Spleen (tissue), 11 donors: Measurements from ENCODE around the gene KCNK4. TPM values are rescaled to one million over a fixed set of nuclear protein-coding genes. Genes with fewer than 3 reads are reported as not detected.
A peak's percentile ranks its signal among the peaks of the same experiment; 100 is the strongest.

Experiments used
- DNase-seq: peaks from one replicate; pipeline ENCODE4 v3.0.0-alpha.2; 2020
- H3K27ac ChIP-seq, 8 donors: fragments of 200-600 bp; sonication (generic) in 7 of 8; 1 replicate in 4 of 8; 2 replicates in 4 of 8; pipeline versions ENCODE4 v1.5.0 to v1.8.0; 2016 to 2021; ENCODE audit warnings: inconsistent platforms in 4 of 8, mild to moderate bottlenecking in 4 of 8, moderate library complexity in 1 of 8
- H3K27me3 ChIP-seq, 7 donors: fragments of 200-600 bp; sonication (generic) in 6 of 7; replicated peaks in 1 of 7; 1 replicate in 4 of 7; 2 replicates in 3 of 7; pipeline versions ENCODE4 v1.5.0 to v1.8.0; 2016 to 2021; ENCODE audit warnings: inconsistent platforms in 3 of 7, mild to moderate bottlenecking in 1 of 7
- H3K36me3 ChIP-seq, 6 donors: fragments of 200-600 bp; sonication (generic) in 5 of 6; 1 replicate in 4 of 6; 2 replicates in 2 of 6; pipeline versions ENCODE4 v1.5.0 to v1.8.0; 2016 to 2021; ENCODE audit warnings: inconsistent platforms in 2 of 6
- H3K4me1 ChIP-seq, 6 donors: fragments of 200-600 bp; sonication (generic) in 5 of 6; 1 replicate in 3 of 6; 2 replicates in 3 of 6; pipeline versions ENCODE4 v1.5.0 to v1.8.0; 2016 to 2021; ENCODE audit warnings: inconsistent platforms in 3 of 6
- H3K4me3 ChIP-seq, 8 donors: fragments of 200-600 bp; sonication (generic) in 7 of 8; 1 replicate in 4 of 8; 2 replicates in 4 of 8; pipeline versions ENCODE4 v1.5.0 to v1.8.0; 2016 to 2021; ENCODE audit warnings: inconsistent platforms in 4 of 8, mild to moderate bottlenecking in 4 of 8, moderate library complexity in 2 of 8
- H3K9me3 ChIP-seq, 8 donors: fragments of 200-600 bp; sonication (generic) in 7 of 8; 1 replicate in 4 of 8; 2 replicates in 4 of 8; pipeline versions ENCODE4 v1.5.0 to v1.8.0; 2016 to 2021; ENCODE audit warnings: inconsistent platforms in 4 of 8
- CTCF ChIP-seq, 11 experiments: fragments of 200-600 bp in 7 of 11; fragments of 450-650 bp in 4 of 11; sonication (generic) in 4 of 11; IDR thresholded peaks in 8 of 11; conservative IDR thresholded peaks in 3 of 11; 1 replicate in 7 of 11; 2 replicates in 4 of 11; pipeline versions ENCODE4 v1.4.0 to v1.8.0; 2016 to 2021; ENCODE audit warnings: antibody characterized with exemption in 11 of 11, inconsistent platforms in 4 of 11, mild to moderate bottlenecking in 1 of 11
- POLR2A ChIP-seq, 3 donors: fragments of 450-650 bp; IDR thresholded peaks; one replicate each; pipeline ENCODE4 v1.5.1; 2017; ENCODE audit warnings: antibody characterized with exemption in 3 of 3, mild to moderate bottlenecking in 1 of 3
- POLR2AphosphoS5 ChIP-seq, 3 donors: sonication (generic); formaldehyde crosslinking; IDR thresholded peaks; one replicate each; pipeline ENCODE4 v1.5.1; 2017; ENCODE audit warnings: antibody characterized with exemption in 3 of 3
- WGBS, 5 donors: extraction: QIAGEN DNeasy Blood & Tissue Kit in 3 of 5; methylation state at CpG; one replicate each; pipeline versions ENCODE4 v1.1.5 to v1.1.7; 2013 to 2018; 5-methylcytosine and 5-hydroxymethylcytosine counted together
- intact Hi-C: fragments of 100-400 bp; cut with DNase I; formaldehyde crosslinking; loops from one replicate; pipeline ENCODE4 v1.15.0; 2023; ENCODE audit warnings: low total_unique reads
- polyA plus RNA-seq, 3 donors: library from polyadenylated mRNA; stranded (reverse); fragments of 200-250 nt; gene quantifications; one replicate each; pipeline ENCODE4 v1.2.1, GENCODE V29; 2013
- total RNA-seq, 7 donors: library from RNA; depleted of rRNA in 3 of 7; stranded (reverse); fragments of >200 nt in 3 of 7; fragmentation: NEBNext Ultra II Directional in 4 of 7; extraction: Animal tissue kit (Norgen Biotek cat#: 25700) in 4 of 7; gene quantifications; one replicate each; pipeline versions ENCODE4 v1.1.0 to v1.2.1, GENCODE V29; 2016 to 2021
- donor health status: healthy with polysubstance abuse.
- donor health status: DM: no; HTN: no; CAD: no; lungs with moderate emphysema.
- donor health status: DM: no; HTN: no; CAD: no.
- donor health status: Bipolar disorder and iron deficiency.
- donor health status: healthy.
- donor health status: DM: no; HTN: no; CAD: no.
- donor health status: DM: yes; HTN: yes; CAD: no.

Gene KCNK4
- total and polyA plus RNA-seq, 10 donors: 0.06 to 0.77 (median 0.35) TPM; not detected in 5

- no peak for DNase-seq
- Histone ChIP-seq H3K9me3 (no peaks in the 10 kb centered on the region), H3K4me1 (peaks cover 3 to 30% (median 12%) of the 10 kb centered on the region in 6 donors), H3K4me3 (no peak overlapping the region), H3K36me3 (peaks cover 0 to 72% (median 20%) of the 10 kb centered on the region in 6 donors), H3K27ac (no peak overlapping the region), H3K27me3 (no peaks in the 10 kb centered on the region)
- WGBS, 5 donors: 90 to 95% (median 94%) methylated on average over 8 of the region's 8 CpGs
- intact Hi-C loops: no loop called here
- no peak for TF ChIP-seq CTCF (IDR thresholded peaks at IDR 0.05 in 8 of 11, conservative IDR thresholded peaks at IDR 0.05 in 3 of 11)
- no peak for TF ChIP-seq POLR2AphosphoS5 (IDR thresholded peaks at IDR 0.05)
- TF ChIP-seq POLR2A (IDR thresholded peaks at IDR 0.05): no peak
These were observed 12.4 kb upstream of the KCNK4 start for GRCh38 chr11:64278576-64279190.

- DNase-seq: no peak
- Histone ChIP-seq H3K9me3 (no peaks in the 10 kb centered on the region), H3K4me1 (peaks cover 15 to 48% (median 31%) of the 10 kb centered on the region in 6 donors), H3K36me3 (peaks cover 0 to 51% (median 13%) of the 10 kb centered on the region in 6 donors), H3K27ac (no peak overlapping the region), H3K4me3 (no peak overlapping the region), H3K27me3 (no peaks in the 10 kb centered on the region)
- intact Hi-C loops: no loop called here
- WGBS, 5 donors: 92 to 98% (median 96%) methylated on average over 22 of the region's 22 CpGs
- TF ChIP-seq POLR2A (IDR thresholded peaks at IDR 0.05): no peak
- no peak for TF ChIP-seq POLR2AphosphoS5 (IDR thresholded peaks at IDR 0.05)
- no peak for TF ChIP-seq CTCF (IDR thresholded peaks at IDR 0.05 in 8 of 11, conservative IDR thresholded peaks at IDR 0.05 in 3 of 11)
These were observed 8.9 kb upstream of the KCNK4 start for GRCh38 chr11:64281957-64282770.

GRCh38 chr11:64283092-64283491 lies 8.0 kb upstream of the KCNK4 start:
- TF ChIP-seq POLR2A (IDR thresholded peaks at IDR 0.05) (no peak), POLR2AphosphoS5 (IDR thresholded peaks at IDR 0.05) (no peak), CTCF (IDR thresholded peaks at IDR 0.05 in 8 of 11, conservative IDR thresholded peaks at IDR 0.05 in 3 of 11) (no peak)
- Histone ChIP-seq H3K27ac (peak overlapping the region in 1 of 8 donors; percentile 100), H3K4me1 (peaks cover 15 to 54% (median 34%) of the 10 kb centered on the region in 6 donors), H3K36me3 (peaks cover 0 to 47% (median 7%) of the 10 kb centered on the region in 6 donors), H3K27me3 (no peaks in the 10 kb centered on the region), H3K9me3 (no peaks in the 10 kb centered on the region), H3K4me3 (peak overlapping the region in 2 of 8 donors; percentile 82 to 89)
- WGBS, 5 donors: 84 to 96% (median 96%) methylated on average over 3 of the region's 3 CpGs
- intact Hi-C loops: no loop called here
- DNase-seq: no peak
